MM.1S (cell line): Measurements from ENCODE around the gene HSP90AA1.

ENCODE experiments used
- DNase-seq: peaks from one replicate; pipeline ENCODE4 v3.0.0-alpha.2; 2015
- H2AFZ ChIP-seq: fragments of 300-600 bp; sonication (generic); 2 replicates; pipeline ENCODE4 v1.6.0; 2016; ENCODE audit warnings: antibody characterized with exemption, low read length
- H3F3A ChIP-seq: fragments of 300-600 bp; sonication (generic); 2 replicates; pipeline ENCODE4 v1.6.1; 2016; ENCODE audit warnings: mild to moderate bottlenecking, antibody characterized with exemption, low read length, moderate library complexity, mixed read lengths; ENCODE audit not compliant: insufficient read depth
- H3K27ac ChIP-seq: fragments of 300-600 bp; sonication (generic); 2 replicates; pipeline ENCODE4 v1.5.1; 2016; ENCODE audit warnings: mild to moderate bottlenecking, low read length
- H3K27me3 ChIP-seq: fragments of 300-600 bp; sonication (generic); replicated peaks from 2 replicates; pipeline ENCODE4 v1.6.0; 2016; ENCODE audit warnings: low read length; ENCODE audit not compliant: insufficient read depth
- H3K36me3 ChIP-seq: fragments of 300-600 bp; sonication (generic); replicated peaks from 2 replicates; pipeline ENCODE4 v1.6.1; 2016; ENCODE audit warnings: mild to moderate bottlenecking, low read length, mixed read lengths; ENCODE audit not compliant: insufficient read depth
- H3K4me1 ChIP-seq: fragments of 300-600 bp; sonication (generic); 2 replicates; pipeline ENCODE4 v1.6.1; 2016; ENCODE audit warnings: low read length, mixed read lengths
- H3K4me2 ChIP-seq: fragments of 300-600 bp; sonication (generic); 2 replicates; pipeline ENCODE4 v1.6.0; 2016; ENCODE audit warnings: low read depth, low read length
- H3K4me3 ChIP-seq: fragments of 300-600 bp; sonication (generic); 2 replicates; pipeline ENCODE4 v1.5.1; 2016; ENCODE audit warnings: low read length, mixed read lengths
- H3K79me2 ChIP-seq: fragments of 300-600 bp; sonication (generic); 2 replicates; pipeline ENCODE4 v1.6.1; 2016; ENCODE audit warnings: mixed run types, low read length, mixed read lengths
- H3K9ac ChIP-seq: fragments of 300-600 bp; sonication (generic); 2 replicates; pipeline ENCODE4 v1.6.1; 2016; ENCODE audit warnings: low read length, mixed read lengths
- H3K9me2 ChIP-seq: fragments of 300-600 bp; sonication (generic); replicated peaks from 2 replicates; pipeline ENCODE4 v1.6.1; 2016; ENCODE audit warnings: mild to moderate bottlenecking, low read length, mixed read lengths; ENCODE audit not compliant: insufficient read depth
- H3K9me3 ChIP-seq: fragments of 300-600 bp; sonication (generic); replicated peaks from 2 replicates; pipeline ENCODE4 v1.6.1; 2016; ENCODE audit warnings: mild to moderate bottlenecking, low read length, mixed read lengths; ENCODE audit not compliant: insufficient read depth
- H4K20me1 ChIP-seq: fragments of 300-600 bp; sonication (generic); 2 replicates; pipeline ENCODE4 v1.6.1; 2016; ENCODE audit warnings: mild to moderate bottlenecking, low read length, moderate library complexity, mixed read lengths; ENCODE audit not compliant: insufficient read depth
- CTCF ChIP-seq: fragments of 300-600 bp; sonication (generic); IDR thresholded peaks from 2 replicates; pipeline ENCODE4 v1.5.1; 2016; ENCODE audit warnings: antibody characterized with exemption, low read length, mixed read lengths
- EZH2 ChIP-seq: fragments of 300-600 bp; sonication (generic); optimal IDR thresholded peaks from 2 replicates; pipeline ENCODE3; 2017; ENCODE audit warnings: low read depth, mild to moderate bottlenecking, antibody characterized with exemption, low read length, mixed read lengths
- EZH2phosphoT487 ChIP-seq: fragments of 300-600 bp; sonication (generic); IDR thresholded peaks from 2 replicates; pipeline ENCODE4 v1.6.1; 2018; ENCODE audit warnings: antibody characterized with exemption, low read length

Gene HSP90AA1

DNA sequence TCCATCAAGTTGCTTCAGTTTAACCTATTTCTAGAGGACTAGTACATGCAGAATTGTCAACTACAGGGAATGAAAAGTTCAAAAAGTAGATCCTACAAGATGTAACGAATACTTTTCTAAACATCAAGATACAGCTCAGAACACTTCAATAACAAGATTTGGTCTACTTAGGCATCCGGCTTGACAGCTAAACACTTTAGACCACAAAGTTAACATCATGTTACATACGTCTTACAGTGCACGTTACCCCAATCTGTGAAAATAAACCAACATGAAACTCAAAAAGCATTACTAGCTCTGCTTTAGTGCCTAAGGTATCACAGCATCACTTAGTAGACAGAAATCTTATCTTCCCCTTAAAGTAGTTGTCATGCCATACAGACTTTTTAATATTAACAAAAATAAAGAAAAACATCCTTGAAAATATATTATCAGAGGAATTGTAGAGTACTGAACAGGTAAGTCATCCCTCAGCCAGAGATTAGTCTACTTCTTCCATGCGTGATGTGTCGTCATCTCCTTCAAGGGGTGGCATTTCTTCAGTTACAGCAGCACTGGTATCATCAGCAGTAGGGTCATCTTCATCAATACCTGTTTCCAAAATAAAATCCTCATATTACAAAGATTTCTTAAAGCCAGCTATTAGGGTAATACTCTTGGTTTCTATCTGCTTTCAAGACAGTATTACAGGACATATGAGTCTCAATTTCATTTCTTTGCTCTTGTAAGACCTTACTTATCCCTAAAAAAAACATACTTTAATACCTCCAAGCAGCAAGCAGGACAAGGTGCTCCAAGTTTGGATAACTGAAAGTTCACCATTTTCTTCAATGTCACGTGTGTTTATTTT is 5.4 kb downstream of the HSP90AA1 start:
- TF ChIP-seq EZH2: no peak
- TF ChIP-seq EZH2phosphoT487: no peak
- TF ChIP-seq CTCF: no peak
- Histone ChIP-seq H4K20me1 (no peaks in the 10 kb centered on the region; the same call in 1 of the 2 replicates), H3K9ac (no peak overlapping the region), H3K36me3 (peaks cover 4% of the 10 kb centered on the region; the same call in 1 of the 2 replicates), H3K9me2 (no peaks in the 10 kb centered on the region), H3K27ac (no peak overlapping the region), H2AFZ (no peak overlapping the region), H3K4me1 (0 out of 2 replicates have a peak, but pooled peaks cover 5% of the 10 kb centered on the region), H3K79me2 (peaks cover 28% of the 10 kb centered on the region), H3K27me3 (no peaks in the 10 kb centered on the region), H3F3A (peaks cover 10% of the 10 kb centered on the region; the same call in 1 of the 2 replicates), H3K4me2 (no peak overlapping the region), H3K9me3 (no peaks in the 10 kb centered on the region), H3K4me3 (no peak overlapping the region)
- no peak for DNase-seq

DNA sequence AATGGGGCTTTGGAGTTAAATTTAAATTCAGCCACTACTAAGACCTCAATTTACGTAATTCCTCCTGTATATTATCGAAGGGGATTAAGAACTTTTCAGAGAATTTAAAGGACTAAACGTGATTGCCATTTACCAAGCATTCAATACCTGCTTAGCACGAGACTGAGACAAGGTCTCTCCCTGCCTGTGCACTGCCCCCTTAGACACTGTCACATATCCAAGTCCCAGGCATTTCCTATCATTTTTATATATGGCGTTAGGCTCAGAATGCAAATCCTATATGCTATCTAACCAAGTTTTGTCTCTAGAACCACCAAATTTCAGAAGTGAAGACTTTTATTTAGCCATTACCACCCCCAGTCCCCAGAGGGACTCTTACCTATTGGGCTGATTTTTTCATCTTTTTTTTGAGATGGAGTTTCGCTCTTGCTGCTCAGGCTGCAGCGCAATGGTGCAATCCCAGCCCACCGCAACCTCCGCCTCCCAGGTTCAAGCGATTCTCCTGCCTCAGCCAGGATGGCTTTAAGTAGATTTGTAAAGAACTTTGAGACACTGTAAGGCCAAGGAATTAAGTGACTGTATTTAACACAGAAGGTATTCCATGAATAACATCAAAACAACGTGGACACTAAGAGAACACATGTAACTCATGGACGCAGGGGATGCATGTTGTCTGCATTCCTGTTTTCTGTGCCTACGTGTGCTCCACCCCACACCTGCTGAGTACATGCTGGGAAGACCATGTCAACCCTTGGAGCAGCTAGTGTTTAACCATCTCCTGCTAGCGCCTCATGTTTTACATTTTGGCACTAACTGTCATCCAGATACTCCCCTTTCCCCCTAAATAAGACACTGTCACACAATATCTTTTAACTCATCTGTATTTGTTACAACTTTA is 6.4 kb downstream of the HSP90AA1 start:
- Histone ChIP-seq H3K27ac (no peak overlapping the region), H3K4me1 (0 out of 2 replicates have a peak, but pooled peaks cover 5% of the 10 kb centered on the region), H3K36me3 (peaks cover 4% of the 10 kb centered on the region; the same call in 1 of the 2 replicates), H3K9me3 (no peaks in the 10 kb centered on the region), H4K20me1 (no peaks in the 10 kb centered on the region; the same call in 1 of the 2 replicates), H2AFZ (no peak overlapping the region), H3K9me2 (no peaks in the 10 kb centered on the region), H3F3A (peaks cover 10% of the 10 kb centered on the region; the same call in 1 of the 2 replicates), H3K27me3 (no peaks in the 10 kb centered on the region), H3K4me3 (no peak overlapping the region), H3K79me2 (peaks cover 19% of the 10 kb centered on the region), H3K4me2 (no peak overlapping the region), H3K9ac (no peak overlapping the region)
- no peak for TF ChIP-seq EZH2phosphoT487
- no peak for TF ChIP-seq CTCF
- no peak for TF ChIP-seq EZH2
- DNase-seq: no peak

- Histone ChIP-seq H3K36me3 (peaks cover 4% of the 10 kb centered on the region; the same call in 1 of the 2 replicates), H3K79me2 (peaks cover 11% of the 10 kb centered on the region), H2AFZ (no peak overlapping the region), H3K4me3 (no peak overlapping the region), H3K27ac (no peak overlapping the region), H3K9me3 (no peaks in the 10 kb centered on the region), H3K27me3 (no peaks in the 10 kb centered on the region), H3K4me1 (no peaks in the 10 kb centered on the region), H3F3A (peaks cover 10% of the 10 kb centered on the region; the same call in 1 of the 2 replicates), H4K20me1 (no peaks in the 10 kb centered on the region), H3K9ac (no peak overlapping the region), H3K9me2 (no peaks in the 10 kb centered on the region), H3K4me2 (no peak overlapping the region)
- DNase-seq: no peak
- TF ChIP-seq EZH2phosphoT487 (no peak), CTCF (no peak), EZH2 (no peak)
Observed at GRCh38 chr14:102079700-102079979, 7.2 kb downstream of the HSP90AA1 start.
